Omental fat pad (tissue), 4 donors: Measurements from ENCODE around the gene DNAJC17. TPM values are rescaled to one million over a fixed set of nuclear protein-coding genes. Genes with fewer than 3 reads are reported as not detected.

ENCODE experiments used
- ATAC-seq: fragments of 150-250 bp; one replicate; pipeline ENCODE4 v1.9.1; 2016; ENCODE audit warnings: mild to moderate bottlenecking, moderate library complexity; ENCODE audit not compliant: low FRiP score
- DNase-seq: peaks from one replicate; pipeline ENCODE4 v3.0.0-alpha.2; 2019; ENCODE audit warnings: low spot score
- small RNA-seq: library from RNA; depleted of rRNA; stranded (forward); fragments of <200 nt; gene quantifications from one replicate; pipeline ENCODE3, GENCODE V24; 2016
- total RNA-seq, 4 donors: library from RNA; depleted of rRNA; stranded (reverse); fragments of >200 nt; gene quantifications; one replicate each; pipeline ENCODE4 v1.1.0, GENCODE V29; 2016
- TF ChIP-seq, protein P1 (sequence below), 3 donors: fragments of 450-650 bp; IDR thresholded peaks; one replicate each; pipeline ENCODE4 v1.5.1; 2016 to 2017; ENCODE audit warnings: antibody characterized with exemption in 3 of 3, mild to moderate bottlenecking in 3 of 3, moderate library complexity in 2 of 3

Gene DNAJC17
- total RNA-seq, 4 donors from 2014 or later = 8.8 to 21.1 (median 17.1) TPM

DNA sequence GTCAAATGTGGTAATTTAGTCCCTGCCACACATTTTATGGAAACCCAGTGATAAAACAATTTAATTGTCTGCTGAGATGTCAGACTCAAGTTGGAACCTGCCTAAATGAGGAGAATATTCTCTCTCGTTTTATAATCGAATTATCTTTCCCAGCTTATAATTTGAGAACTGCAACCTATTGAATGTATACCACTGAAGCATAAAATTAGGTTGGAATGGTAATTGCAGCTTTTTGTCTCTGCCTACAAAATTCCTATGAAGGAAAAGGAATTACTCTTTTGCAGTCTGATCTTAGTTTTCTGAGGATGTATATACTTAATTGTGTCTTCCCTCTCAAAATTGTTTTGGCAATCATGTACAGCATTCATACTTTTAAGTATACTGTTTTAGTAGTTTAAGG is 83.4 kb downstream of the DNAJC17 start:
- no peak for ATAC-seq
- TF ChIP-seq, protein P1, sequence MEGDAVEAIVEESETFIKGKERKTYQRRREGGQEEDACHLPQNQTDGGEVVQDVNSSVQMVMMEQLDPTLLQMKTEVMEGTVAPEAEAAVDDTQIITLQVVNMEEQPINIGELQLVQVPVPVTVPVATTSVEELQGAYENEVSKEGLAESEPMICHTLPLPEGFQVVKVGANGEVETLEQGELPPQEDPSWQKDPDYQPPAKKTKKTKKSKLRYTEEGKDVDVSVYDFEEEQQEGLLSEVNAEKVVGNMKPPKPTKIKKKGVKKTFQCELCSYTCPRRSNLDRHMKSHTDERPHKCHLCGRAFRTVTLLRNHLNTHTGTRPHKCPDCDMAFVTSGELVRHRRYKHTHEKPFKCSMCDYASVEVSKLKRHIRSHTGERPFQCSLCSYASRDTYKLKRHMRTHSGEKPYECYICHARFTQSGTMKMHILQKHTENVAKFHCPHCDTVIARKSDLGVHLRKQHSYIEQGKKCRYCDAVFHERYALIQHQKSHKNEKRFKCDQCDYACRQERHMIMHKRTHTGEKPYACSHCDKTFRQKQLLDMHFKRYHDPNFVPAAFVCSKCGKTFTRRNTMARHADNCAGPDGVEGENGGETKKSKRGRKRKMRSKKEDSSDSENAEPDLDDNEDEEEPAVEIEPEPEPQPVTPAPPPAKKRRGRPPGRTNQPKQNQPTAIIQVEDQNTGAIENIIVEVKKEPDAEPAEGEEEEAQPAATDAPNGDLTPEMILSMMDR (IDR thresholded peaks at IDR 0.05) = no peak
- no peak for DNase-seq

DNA sequence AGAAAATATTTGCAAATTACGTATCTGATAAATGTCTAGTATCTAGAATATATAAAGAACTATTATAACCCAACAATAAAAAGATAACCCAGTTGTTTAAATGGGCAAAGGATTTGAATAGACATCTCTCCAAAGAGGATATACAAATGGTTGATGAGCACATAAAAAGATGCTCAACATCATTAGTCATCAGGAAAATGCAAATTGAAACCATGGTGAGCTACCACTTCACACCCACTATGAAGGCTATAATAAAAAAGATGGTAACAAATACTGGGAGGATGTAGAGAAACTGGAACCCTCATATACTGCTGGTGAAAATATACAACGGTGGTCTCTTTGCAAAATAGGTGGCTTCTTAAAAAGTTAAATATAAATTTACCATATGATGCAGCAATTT is 84.3 kb downstream of the DNAJC17 start:
- TF ChIP-seq, protein P1 (IDR thresholded peaks at IDR 0.05) = no peak
- ATAC-seq (no peak), DNase-seq (no peak)

DNA sequence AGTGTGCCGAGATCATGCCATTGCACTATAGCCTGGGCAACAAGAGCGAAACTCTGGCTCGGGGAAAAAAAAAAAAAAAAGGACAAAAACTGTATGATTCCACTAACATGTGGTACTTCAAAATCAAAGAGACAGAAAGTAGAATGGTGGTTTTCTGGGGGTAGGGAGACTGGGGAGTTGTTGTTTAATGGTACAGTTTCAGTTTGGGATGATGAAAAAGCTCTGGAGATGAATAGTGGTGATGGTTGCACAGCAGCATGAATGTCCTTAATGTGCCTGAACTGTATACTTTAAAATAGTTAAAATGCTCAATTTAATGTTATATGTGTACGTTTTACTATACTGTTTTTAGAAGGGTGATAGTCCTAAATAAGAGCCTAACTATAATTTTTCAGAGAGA is 84.9 kb downstream of the DNAJC17 start:
- TF ChIP-seq, protein P1 (IDR thresholded peaks at IDR 0.05) = no peak
- DNase-seq = no peak
- ATAC-seq = no peak

DNA sequence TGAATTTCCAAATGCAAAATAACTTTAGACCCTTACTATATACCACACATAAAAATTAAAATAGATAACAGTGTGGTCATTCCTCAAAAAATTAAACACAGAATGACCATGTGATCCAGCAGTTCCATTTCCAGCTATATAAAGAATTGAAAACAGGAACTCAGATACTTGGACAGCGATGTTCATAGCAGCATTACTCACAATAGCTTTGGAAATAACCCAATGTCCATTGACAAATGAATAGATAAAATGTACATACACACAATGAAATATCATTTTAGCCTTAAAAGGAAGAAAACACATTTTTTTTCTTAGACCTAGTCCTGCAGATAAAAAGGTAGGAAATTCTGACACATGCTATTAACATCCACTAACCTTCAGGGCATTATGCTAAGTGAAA is 85.6 kb downstream of the DNAJC17 start:
- no peak for DNase-seq
- TF ChIP-seq, protein P1 (IDR thresholded peaks at IDR 0.05) = no peak
- ATAC-seq = no peak

DNA sequence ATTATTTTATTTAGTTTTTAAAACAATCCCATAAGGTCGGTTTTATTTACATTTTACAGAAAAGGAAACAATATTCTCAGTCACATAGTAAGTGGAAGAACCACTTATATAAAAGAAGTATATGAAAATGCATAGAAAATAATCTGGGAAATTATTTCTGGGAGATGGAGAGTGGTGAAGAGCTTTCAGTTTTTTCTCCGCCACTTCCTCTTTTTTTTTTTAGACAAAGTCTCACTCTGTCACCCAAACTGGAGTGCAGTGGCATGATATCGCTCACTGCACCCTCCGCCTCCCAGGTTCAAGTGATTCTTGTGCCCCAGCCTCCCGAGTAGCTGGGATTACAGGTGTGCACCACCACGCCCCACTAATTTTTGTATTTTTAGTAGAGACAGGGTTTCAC is 91.1 kb downstream of the DNAJC17 start:
- TF ChIP-seq, protein P1 (IDR thresholded peaks at IDR 0.05) = no peak
- DNase-seq = no peak
- ATAC-seq = no peak

Small RNAs within 50 kb of the gene (small RNA-seq; reads per million reads assigned to genes)
- gene SUMO2P15 = not detected

Other genes with a start within 250 kb of the DNAJC17 start
- gene CCDC32, start 242.4 kb downstream of the DNAJC17 start, total RNA-seq = 10 to 100 TPM; 26.0 to 37.2 (median 33.4) TPM
- 1 to 10 TPM; 2.3 to 7.8 (median 4.5) TPM for gene RPUSD2, start 238.2 kb downstream of the DNAJC17 start, total RNA-seq
- gene KNL1, start 213.2 kb downstream of the DNAJC17 start, total RNA-seq = 1 to 10 TPM in 2 of 4 donors, under 1 TPM in 2; 0.19 to 3.5 (median 1.1) TPM
- gene RAD51, start 112.3 kb downstream of the DNAJC17 start, total RNA-seq = under 1 TPM in 2 of 4 donors, not detected in 2; 0.84 TPM
- 10 to 100 TPM; 32.8 to 50.8 (median 43.7) TPM for gene RMDN3, start 52.2 kb downstream of the DNAJC17 start, total RNA-seq
- 100 to 1,000 TPM in 2 of 4 donors, 10 to 100 TPM in 2; 42.5 to 129 (median 97.1) TPM for gene GCHFR, start 43.4 kb downstream of the DNAJC17 start, total RNA-seq
- gene C15orf62, start 37.5 kb downstream of the DNAJC17 start, total RNA-seq = 1 to 10 TPM in 1 of 4 donors, under 1 TPM in 2, not detected in 1; 0.19 to 1.3 (median 0.50) TPM
- 10 to 100 TPM; 13.5 to 29.5 (median 21.1) TPM for gene ZFYVE19, start 384 bp downstream of the DNAJC17 start, total RNA-seq
- not detected for gene PPP1R14D, start 21.2 kb upstream of the DNAJC17 start, total RNA-seq
- 10 to 100 TPM in 2 of 4 donors, 1 to 10 TPM in 1, under 1 TPM in 1; 0.95 to 16.2 (median 11.7) TPM for gene SPINT1, start 36.6 kb upstream of the DNAJC17 start, total RNA-seq
- gene RHOV, start 66.8 kb upstream of the DNAJC17 start, total RNA-seq = not detected
- 10 to 100 TPM; 25.2 to 32.9 (median 28.9) TPM for gene VPS18, start 87.0 kb upstream of the DNAJC17 start, total RNA-seq
- gene DLL4, start 121.9 kb upstream of the DNAJC17 start, total RNA-seq = 10 to 100 TPM in 2 of 4 donors, 1 to 10 TPM in 2; 5.8 to 27.6 (median 10.1) TPM
- 10 to 100 TPM in 2 of 4 donors, 1 to 10 TPM in 1, under 1 TPM in 1; 0.63 to 63.6 (median 13.4) TPM for gene CHAC1, start 146.0 kb upstream of the DNAJC17 start, total RNA-seq